HG03432 (cell line): ENCODE results near the gene COL4A3.

ENCODE experiments used
- ATAC-seq: cut with Tn5 transposase; IDR thresholded peaks from one replicate; pipeline ENCODE4 v1.9.1; 2021; ENCODE audit warnings: mild to moderate bottlenecking, moderate library complexity; ENCODE audit not compliant: unreplicated experiment

COL4A3 gene

DNA sequence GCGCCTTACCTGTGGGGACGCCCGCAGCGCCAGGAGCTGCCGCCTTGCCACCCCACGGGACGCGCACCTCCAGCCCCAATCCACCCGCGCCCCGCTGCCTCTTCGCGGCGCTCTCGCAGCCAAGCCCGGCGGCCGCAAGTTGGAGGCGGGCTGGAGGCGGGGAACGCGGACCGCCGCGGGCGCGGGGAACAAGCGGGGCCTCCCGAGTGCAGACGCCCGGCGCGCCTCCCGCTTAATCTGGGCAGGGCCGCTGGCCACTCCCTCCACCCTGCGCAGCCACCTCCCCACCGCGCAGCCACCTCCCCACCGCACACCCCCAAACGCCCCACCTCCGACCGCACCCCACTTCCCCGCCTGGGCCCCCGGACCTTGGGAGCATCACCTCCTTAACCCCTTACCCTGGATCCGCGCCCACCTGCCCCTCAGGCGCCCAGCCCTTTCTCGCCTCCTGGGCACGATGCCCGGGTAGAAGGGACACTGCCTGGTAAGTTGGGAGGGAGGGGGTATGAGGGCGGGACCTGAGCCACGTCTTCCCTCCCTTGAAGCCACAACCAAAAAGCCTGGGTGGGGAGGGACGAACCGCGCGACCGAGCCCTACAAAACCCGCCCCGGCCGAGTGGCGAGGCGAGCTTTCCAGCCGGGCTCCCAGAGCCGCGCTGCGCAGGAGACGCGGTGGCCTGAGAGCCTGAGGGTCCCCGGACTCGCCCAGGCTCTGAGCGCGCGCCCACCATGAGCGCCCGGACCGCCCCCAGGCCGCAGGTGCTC, at the start of gene COL4A3, which contains the start of gene COL4A4:
TSS of gene COL4A3 (plus strand) at position 627 of the 765 bp plus-strand sequence. CDS start at position 730, 103 bp downstream.
TSS of gene COL4A4 (minus strand) at position 208 of the 765 bp plus-strand sequence. CDS start 16,722 bp downstream, outside the sequence.
- ATAC-seq = peak; percentile 55

- ATAC-seq = no peak
Measured at GRCh38 chr2:227115761-227116160, 48.7 kb upstream of the COL4A3 start.

- ATAC-seq = no peak
Measured at GRCh38 chr2:227117027-227117426, 47.4 kb upstream of the COL4A3 start.

DNA sequence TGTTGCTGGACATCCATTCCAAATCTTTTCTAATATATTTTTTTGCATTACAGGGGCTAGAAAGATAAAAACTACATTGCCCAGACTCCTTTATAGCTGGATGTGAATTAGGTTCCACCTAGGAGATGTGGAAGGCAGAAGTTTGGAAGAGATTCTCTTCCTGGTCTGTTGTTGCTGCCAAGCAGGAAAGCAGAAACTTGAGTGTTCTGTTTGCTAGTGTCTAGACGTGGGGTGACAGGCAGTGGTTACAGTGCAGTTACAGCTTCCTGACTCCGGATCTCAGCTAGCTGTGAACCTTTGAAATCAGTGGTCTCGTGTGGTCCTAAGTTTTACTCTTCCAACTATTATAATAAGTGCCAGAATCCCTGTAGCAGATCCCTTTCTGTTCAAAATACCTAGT, 46.6 kb upstream of the COL4A3 start:
- ATAC-seq = no peak

DNA sequence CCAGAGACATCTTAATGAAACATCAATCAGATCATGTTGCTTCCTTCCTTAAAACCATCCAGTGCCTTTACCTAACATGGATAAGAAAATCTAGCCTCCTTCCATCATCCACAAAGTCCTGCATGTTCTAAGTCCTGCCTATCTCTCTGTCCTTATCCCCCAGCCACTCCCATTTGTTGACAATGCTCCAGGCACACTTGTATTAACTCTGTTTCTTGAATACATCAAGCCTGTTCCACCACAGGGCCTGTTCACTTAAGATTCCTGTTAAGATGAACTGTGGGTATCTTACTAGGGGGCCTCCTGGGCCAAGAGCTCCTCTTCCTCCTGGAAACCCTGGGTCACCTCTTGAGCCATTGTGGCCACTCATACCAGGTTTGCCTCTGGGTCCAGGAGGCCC, 46.1 kb upstream of the COL4A3 start:
- ATAC-seq = no peak

GRCh38 chr2:227123697-227124096, 40.7 kb upstream of the COL4A3 start:
- ATAC-seq = no peak

DNA sequence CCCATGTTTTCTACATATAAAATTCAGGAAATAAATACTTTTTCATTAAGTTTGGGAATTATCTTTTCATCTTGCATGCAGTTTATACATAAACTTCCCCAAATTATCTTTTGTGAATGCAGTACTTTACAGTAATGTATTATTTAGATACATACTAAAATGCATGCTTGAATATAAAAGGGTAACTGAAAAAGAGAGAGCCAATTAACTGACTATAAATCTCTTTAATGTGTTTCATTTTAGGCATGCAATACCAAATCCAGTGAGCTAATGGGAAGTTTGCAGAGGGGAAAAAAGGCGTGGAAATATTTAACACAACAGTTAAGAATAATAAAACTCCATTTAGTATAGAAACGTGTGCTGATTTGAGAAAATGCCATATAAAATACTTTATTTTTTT, 39.6 kb upstream of the COL4A3 start:
- no peak for ATAC-seq

GRCh38 chr2:227125506-227125905, 38.9 kb upstream of the COL4A3 start:
- ATAC-seq = no peak

- ATAC-seq = no peak
Measured at GRCh38 chr2:227127201-227127600, 37.2 kb upstream of the COL4A3 start.

DNA sequence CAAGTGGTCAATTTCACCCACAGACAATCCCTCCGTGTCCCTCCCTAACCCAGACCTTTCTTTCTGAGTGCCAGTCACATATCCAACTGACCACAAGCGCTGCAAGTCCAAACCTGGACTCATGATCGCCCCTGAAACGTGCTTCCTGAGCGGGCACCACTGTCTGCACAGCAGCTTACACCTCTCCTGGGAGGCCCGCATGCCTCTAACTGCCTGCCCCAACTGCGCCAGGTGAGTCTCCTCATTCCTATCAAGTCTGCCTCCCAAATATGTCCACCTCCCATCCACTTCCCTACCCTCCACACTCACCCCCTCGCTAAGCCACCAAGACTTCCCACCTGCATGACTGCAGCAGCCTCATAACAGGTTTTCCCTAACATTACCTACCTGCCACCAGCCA, 33.8 kb upstream of the COL4A3 start:
- no peak for ATAC-seq

DNA sequence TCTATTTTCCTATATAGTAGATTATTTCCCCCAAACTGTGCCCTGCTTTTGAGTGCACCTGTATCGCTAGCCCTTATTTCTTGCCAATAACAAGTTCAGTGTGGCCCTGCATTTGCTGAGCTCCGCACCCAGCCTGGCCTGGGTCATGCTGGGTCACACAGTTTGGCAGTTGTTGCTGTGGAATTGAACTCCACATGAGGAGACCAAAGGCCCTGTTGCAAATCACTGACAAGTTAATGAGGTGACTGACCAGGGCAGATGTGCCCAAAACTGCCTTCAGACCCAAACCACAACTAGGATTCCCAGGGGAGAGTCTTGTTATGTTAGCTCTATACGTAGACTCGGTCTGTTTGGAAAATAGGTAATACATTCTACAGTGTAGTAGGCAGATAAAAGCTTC, 31.4 kb upstream of the COL4A3 start:
- ATAC-seq = no peak

DNA sequence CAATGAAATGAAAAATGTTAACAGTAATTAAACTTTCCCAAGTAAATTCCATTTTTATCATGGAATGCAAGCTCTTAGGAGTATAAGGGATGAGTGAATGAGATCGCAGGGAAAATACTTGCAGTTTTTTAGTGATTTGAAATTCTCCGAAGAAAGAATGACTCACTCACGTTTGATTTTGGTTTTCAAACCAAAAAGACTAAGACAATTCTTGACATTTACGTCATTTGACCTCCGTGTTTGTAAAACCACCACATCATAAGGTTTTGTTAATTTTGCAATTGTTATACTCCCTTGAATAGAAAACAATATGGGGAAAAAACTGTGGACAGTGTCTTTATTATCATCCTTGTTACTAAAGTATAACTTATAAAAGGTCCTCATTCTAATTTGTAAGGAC, 29.8 kb upstream of the COL4A3 start:
- ATAC-seq = no peak

DNA sequence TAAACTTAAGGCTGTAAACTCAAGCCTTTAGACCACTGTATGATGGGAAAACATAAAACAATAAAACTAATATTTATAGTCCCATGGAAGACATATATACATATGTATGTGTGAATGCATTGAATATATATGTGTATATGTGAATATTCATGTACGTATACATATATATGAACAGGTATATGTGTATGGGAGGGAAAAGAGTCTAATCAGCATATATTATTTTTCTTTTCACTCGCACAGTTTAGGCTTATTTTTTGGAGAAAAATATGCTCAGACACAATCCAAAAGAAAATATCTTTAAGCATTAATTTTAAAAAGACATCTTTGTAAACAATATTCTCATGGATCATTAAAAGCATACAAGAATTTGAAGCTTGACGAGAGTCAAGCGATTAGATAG, 23.1 kb upstream of the COL4A3 start:
- ATAC-seq = no peak

DNA sequence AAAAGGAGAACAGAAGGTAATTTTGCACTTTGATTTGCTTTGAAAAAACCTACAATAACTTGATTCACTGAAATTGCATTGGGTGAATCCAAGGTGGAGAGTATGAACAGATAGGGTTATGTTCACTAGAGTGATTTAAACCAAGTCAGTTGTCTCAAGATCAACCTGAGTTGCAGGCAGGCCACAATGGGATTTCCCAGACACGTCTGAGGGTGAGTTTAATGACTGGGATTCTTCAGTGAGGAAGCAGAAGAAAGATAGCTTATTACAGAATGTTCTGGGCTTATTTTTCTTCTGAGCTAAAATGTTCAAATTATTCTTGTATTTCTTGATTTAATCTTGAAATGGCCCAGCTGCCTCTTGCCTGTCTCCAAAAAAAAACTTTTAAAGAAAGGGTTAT, 20.5 kb upstream of the COL4A3 start:
- no peak for ATAC-seq

DNA sequence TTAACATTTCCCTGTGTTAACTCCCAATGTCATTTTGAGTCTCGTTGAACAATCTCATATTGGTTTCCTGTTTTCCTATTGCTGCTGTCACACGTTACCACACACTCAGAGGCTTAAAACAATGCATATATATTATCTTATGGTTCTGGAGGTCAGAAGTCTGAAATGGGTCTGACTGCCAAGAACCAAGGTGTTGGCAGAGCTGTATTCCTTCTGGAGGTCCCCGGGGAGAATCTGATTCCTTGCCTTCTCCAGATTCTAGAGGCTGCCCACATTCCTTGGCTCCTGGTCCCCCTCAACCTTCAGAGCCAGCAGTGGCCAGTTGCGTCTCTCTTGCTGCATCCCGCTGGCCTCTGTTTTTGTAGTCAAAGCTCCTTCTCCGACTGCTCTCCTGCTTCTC, 18.0 kb upstream of the COL4A3 start:
- no peak for ATAC-seq

- no peak for ATAC-seq
Measured at GRCh38 chr2:227147023-227147422, 17.4 kb upstream of the COL4A3 start.

DNA sequence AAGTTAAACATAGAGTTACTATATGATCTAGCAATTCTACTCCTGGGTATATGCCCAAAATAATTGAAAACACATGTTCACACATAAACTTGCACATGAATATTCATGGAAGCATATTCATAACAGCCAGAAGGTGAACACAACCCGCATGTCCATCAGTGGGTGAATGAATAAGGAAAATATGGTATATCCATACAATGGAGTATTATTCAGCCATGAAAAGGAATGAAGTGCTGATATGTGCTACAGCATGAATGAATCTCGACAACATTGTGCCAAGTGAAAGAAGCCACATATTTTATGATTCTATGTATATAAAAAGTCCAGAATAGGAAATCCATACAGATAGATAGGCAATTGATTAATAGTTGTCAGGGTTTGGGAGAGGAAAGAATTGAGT, 16.3 kb upstream of the COL4A3 start:
- no peak for ATAC-seq

- ATAC-seq = no peak
Measured at GRCh38 chr2:227150222-227150936, 14.0 kb upstream of the COL4A3 start.

GRCh38 chr2:227152093-227152766, 12.2 kb upstream of the COL4A3 start:
- ATAC-seq = no peak

DNA sequence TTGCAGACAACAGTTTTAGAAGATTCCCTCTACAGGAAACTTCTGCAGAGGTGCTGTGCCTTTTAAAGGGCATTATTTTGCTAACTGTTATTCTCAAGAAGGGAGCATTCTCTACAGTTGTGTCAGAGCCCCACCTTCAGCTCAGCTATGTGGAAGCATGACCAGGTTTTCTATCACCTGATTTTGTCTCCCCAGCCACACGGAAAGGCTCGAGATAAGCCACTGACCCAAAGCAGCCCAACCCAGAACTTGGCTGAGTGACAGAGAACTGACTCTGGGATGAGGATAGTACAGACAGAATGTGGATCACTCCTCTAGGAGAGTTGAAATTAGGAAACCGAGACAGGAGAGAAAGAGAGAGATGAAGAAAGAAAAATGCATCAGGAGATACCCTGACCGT, 11.1 kb upstream of the COL4A3 start:
- no peak for ATAC-seq

DNA sequence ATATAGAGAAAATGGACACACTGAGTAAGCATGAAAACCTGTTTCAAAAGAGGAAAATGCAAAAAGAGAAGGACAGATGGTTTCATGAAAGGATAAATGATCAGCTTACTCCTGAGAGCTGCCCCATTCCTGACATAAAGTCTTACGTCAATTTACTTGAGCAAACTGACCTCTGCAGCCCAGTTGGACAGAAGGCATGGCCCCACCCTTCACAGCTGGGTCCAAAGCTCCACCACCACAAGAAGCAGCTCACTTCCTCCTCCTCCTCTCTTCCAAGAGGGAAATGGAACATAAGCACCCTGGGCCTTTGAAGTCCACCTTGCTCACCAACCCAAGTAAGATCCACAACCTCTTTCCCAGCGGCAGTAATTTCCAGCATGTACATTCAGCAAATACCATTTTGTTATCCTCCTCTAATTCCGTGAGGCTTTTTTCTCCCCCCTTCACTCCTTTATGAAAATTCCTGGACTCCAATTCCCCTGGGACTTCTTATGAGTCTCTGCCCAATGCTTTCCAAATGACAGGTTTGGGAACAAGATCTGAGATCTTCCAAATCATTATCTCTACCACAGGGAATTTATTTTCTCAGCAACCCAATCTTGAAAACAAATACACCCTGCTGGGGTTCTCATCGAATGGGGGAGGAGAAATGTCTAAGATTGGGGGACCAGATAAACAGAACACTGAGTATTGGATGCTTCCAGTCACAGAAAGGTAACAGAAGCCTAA, 10.5 kb upstream of the COL4A3 start:
- ATAC-seq = no peak
